SHP77 (cell line): ENCODE results near the gene FCGBP.
"Not testable (repeated sequence)": the region's sequence is repeated elsewhere in the genome, so short reads cannot be mapped to it uniquely, and the experiment has no call there.

Experiments
- DNase-seq, 2 experiments: peaks; one replicate each; lab custom pipeline; 2025; lab: John Stamatoyannopoulos, UW

Gene FCGBP

DNA sequence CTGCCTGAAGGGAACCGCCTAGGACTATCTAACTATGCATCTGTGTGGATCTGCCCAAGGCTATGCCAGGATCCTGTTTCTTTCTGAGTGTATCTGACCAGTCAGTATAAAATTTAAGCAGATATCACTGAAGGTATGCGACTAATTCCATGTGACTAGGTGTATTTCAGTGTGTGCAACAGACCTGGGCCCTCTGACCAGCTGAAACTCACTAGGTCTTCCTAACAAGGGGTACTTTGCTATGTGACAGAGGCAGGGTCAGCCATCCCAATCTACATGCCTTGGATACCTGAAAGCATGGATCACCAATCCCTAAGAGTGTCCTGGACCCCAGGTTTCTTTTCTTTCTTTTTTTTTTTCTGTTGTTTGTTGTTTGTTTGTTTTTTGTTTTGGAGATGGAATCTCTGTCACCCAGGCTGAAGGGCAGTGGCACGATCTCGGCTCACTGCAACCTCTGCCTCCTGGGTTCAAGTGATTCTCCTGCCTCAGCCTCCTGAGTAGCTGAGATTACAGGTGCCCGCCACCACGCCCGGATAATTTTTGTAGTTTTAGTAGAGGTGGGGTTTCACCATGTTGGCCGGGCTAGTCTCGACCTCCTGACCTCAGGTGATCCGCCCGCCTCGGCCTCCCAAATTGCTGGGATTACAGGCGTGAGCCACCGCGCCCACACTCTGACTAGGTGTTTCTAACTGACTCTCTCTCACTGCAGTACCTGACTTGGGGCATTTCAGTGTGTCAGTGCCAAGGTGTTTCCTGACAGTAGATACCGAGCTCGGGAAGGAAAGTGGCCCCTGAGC, 43.5 kb downstream of the FCGBP start:
- no peak for DNase-seq

DNA sequence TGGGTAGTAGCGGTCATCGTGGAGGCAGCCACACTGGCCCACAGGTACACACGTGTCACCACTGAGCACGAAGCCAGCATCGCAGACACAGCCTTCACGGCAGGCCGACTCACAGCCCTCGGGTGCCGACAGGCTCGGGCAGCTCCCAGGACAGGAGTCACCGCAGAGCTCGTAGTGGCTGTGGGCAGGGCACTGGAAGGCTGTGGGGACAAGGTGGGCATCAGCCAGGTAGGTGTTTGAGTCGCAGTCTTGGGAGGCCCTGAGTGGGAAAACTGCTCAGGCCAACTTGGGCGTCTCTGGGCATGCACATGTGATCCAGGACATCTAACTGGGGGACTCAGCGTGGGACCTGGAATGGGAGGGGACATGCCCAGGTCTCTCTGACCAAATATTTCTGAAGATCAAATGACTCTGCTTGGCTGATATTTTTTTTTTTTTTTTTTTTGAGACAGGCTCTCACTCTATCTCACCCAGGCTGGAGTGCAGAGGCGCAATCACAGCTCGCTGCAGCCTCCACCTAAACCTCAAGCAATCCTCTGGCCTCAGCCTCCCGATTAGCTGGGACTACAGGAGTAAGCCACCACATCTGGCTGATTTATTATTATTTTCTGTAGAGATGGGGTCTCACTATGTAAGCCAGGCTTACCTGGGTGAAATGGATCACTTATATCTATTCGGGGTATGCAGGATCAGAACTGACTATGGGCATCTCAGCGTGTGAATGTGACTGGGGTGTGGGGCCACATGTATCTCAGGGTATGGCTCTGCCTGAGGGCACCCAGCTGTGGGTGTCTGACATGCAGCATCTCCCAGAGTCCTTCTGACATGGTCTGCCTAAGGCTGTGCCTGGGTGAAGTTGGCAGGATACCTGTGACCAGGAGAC, 44.3 kb downstream of the FCGBP start:
- DNase-seq: not testable (repeated sequence)

DNA sequence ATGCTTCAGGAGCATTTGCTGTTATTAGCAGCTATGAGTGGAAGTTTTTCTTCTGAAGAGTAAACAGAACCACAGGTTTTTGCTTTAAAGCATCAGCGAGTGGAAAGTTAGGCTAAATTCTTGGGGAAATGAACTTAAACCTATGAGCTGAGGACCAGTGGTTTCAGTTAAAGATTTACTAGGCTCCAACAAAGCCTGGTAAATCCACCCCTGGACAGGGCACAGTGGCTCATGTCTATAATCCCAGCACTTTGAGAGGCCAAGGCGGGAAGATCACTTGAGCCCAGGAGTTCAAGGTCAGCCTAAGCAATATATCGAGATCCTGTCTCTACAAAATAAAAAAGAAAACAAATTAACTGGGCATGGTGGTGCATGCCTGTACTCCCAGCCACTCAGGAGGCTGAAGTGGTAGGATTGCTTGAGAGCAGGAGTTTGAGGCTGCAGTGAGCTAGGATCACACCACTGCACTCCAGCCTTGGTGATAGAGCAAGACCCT, 46.9 kb downstream of the FCGBP start:
- DNase-seq: not testable (repeated sequence)

GRCh38 chr19:39885821-39886554, 48.4 kb downstream of the FCGBP start:
- not testable (repeated sequence) for DNase-seq

DNA sequence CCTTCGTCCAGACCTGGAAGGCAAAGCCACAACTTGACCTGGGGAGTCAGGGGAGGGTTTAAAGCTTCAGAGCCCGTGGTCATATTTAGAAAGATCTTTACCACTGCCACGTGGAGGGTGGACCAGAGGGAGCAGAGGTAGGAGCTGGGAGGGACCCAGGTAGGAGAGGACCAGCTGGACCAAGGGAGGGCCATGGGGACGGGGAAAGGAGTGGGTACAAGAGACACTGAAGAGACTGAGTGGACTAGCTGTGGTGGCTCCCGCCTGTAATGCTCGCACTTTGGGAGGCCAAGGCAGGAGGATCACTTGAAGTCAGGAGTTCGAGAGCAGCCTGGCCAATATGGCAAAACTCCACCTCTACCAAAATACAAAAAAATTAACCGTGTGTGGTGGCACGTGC, 49.7 kb downstream of the FCGBP start:
- DNase-seq: not testable (repeated sequence)
